WERI-Rb-1 (cell line): Measurements from ENCODE around the gene PANK1.

Experiments used
- DNase-seq: peaks from one replicate; pipeline ENCODE4 v3.0.0-alpha.2; 2020
- H3K27ac ChIP-seq: fragments of 250-450 bp; sonication (Bioruptor Pico); 2 replicates; pipeline ENCODE4 v1.5.1; 2020; ENCODE audit warnings: mild to moderate bottlenecking, moderate library complexity
- H3K27me3 ChIP-seq: fragments of 250-450 bp; sonication (Bioruptor Pico); 2 replicates; pipeline ENCODE4 v1.5.1; 2021; ENCODE audit warnings: mild to moderate bottlenecking, low read depth, moderate library complexity; ENCODE audit not compliant: insufficient read depth, severe bottlenecking
- H3K36me3 ChIP-seq: fragments of 250-450 bp; sonication (Bioruptor Pico); 2 replicates; pipeline ENCODE4 v1.5.1; 2020; ENCODE audit warnings: mild to moderate bottlenecking, moderate library complexity
- H3K4me3 ChIP-seq: 2 replicates; pipeline ENCODE4 v1.5.1; 2011; ENCODE audit warnings: low read depth, mild to moderate bottlenecking, control low read depth, low read length
- H3K9me3 ChIP-seq: fragments of 250-450 bp; sonication (Bioruptor Pico); 2 replicates; pipeline ENCODE4 v1.5.1; 2021; ENCODE audit warnings: mild to moderate bottlenecking, moderate library complexity; ENCODE audit not compliant: severe bottlenecking
- TF ChIP-seq, protein P1 (sequence below): IDR thresholded peaks from 2 replicates; pipeline ENCODE4 v1.5.1; 2011; ENCODE audit warnings: low read depth, mild to moderate bottlenecking, control low read depth, inconsistent platforms, low read length

PANK1 gene

DNA sequence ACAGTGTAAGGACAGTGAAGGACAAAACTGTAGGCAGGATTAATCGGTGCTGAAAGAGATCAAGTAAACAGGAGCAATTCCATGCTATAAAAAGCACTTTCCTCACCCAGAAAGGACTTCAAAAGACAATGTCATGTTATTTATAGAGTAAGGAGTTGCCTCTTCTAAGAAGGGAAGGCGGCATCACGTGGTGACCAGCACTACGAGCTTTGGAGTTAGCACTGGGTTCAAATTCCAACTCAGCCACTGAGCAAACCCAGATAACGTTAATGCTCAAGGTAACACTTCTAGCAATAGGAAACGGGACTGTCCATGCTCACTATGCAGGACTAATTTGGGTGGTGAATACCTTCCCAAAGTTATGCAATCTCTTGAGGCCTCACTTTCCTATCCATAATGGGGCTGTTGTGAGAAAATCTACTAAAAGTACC lies 715 bp upstream of the PANK1 start:
- TF ChIP-seq, protein P1, sequence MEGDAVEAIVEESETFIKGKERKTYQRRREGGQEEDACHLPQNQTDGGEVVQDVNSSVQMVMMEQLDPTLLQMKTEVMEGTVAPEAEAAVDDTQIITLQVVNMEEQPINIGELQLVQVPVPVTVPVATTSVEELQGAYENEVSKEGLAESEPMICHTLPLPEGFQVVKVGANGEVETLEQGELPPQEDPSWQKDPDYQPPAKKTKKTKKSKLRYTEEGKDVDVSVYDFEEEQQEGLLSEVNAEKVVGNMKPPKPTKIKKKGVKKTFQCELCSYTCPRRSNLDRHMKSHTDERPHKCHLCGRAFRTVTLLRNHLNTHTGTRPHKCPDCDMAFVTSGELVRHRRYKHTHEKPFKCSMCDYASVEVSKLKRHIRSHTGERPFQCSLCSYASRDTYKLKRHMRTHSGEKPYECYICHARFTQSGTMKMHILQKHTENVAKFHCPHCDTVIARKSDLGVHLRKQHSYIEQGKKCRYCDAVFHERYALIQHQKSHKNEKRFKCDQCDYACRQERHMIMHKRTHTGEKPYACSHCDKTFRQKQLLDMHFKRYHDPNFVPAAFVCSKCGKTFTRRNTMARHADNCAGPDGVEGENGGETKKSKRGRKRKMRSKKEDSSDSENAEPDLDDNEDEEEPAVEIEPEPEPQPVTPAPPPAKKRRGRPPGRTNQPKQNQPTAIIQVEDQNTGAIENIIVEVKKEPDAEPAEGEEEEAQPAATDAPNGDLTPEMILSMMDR: no peak
- H3K4me3 ChIP-seq: peak overlapping the region; percentile 94
- H3K36me3 ChIP-seq: 0 out of 2 replicates have a peak, but pooled peaks cover 3% of the 10 kb centered on the region
- DNase-seq: no peak
- H3K9me3 ChIP-seq: no peaks in the 10 kb centered on the region
- H3K27me3 ChIP-seq: no peaks in the 10 kb centered on the region
- peak overlapping the region; percentile 89 for H3K27ac ChIP-seq

DNA sequence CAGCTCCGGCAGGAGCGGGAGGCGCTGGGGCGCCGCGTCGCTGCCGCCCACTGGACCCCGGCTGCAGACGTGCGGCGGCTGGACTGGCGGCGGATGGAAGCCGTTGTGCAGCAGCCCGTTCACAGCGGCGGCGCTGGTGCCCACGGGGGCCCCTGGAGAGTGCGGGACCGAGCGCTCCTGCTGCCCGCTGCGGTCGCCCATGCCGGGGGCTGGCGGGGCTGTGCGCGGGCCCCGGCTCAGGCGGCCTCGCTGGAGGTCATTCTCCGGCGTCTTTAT lies 413 bp downstream of the PANK1 start:
- 0 out of 2 replicates have a peak, but pooled peaks cover 3% of the 10 kb centered on the region for H3K36me3 ChIP-seq
- TF ChIP-seq, protein P1: no peak
- peak overlapping the region; percentile 89 for H3K27ac ChIP-seq
- peak overlapping the region; percentile 94 for H3K4me3 ChIP-seq
- H3K9me3 ChIP-seq: no peaks in the 10 kb centered on the region
- DNase-seq: no peak
- no peaks in the 10 kb centered on the region for H3K27me3 ChIP-seq

DNA sequence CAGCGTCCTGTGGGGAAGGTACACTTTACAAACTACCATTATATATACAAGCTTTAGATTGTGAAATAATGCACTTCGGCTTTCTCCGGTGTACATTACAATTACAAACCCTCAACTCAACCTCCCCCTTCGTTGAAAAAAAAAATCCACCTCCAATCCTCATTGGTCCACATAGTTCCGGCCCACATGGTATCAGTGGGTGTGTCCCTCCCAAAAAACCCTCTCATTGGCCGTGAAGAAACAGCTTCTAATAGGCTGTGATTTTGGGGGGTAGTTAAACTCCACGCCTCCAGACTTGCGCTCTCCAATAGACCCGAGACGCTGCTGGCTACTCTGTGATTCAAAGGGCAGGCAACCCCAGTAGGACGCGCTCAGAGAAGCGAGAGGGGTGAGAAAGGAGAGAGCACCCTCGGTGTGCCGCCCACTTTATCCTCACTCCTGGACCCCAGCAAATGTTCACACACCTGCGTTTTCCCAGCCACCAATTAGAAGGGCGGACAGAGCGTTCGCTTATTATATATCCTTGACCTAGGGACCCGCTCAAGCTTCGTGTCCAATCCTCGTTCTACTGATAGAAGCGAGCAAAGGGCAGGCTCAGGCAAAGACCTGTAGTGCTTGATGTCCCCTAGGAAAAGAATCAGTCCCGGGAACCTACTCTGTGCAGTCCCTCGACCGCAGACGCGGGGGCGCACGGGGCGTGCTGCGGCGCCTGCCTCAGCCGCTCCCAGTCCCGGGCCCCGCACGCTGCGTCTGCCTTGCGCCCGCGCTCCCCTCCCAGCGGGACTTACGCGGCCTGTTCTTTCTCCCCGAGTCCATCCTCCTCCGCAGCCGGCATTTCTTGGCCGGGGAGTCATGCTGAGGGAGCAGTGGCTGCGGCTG lies 991 bp downstream of the PANK1 start:
- peak overlapping the region; percentile 89 for H3K27ac ChIP-seq

DNA sequence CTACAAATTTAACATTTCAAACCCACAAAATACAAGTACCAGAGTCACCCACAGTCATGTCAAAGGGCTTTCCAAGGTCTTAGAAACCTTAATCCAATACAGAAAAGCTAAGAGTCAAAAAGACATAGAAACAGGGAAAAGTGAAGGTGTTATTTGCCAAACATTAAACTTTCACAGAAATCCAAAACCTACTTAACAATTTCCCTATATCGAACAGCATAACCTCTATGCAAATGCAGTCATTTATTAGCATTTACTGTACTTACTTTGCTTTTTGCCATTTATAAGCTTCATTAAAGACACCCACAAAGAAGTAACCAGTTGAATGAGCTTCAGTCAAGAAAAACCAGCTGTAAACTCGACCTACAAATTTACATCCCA lies 1.6 kb downstream of the PANK1 start:
- H3K9me3 ChIP-seq: no peaks in the 10 kb centered on the region
- H3K36me3 ChIP-seq: 0 out of 2 replicates have a peak, but pooled peaks cover 3% of the 10 kb centered on the region
- no peaks in the 10 kb centered on the region for H3K27me3 ChIP-seq
- peak overlapping the region; percentile 94 for H3K4me3 ChIP-seq
- no peak for DNase-seq
- TF ChIP-seq, protein P1: no peak
- H3K27ac ChIP-seq: no peak overlapping the region

More for the DNA sequence above, 991 bp downstream of the PANK1 start:
- Histone ChIP-seq H3K4me3 (peak overlapping the region; percentile 94), H3K36me3 (0 out of 2 replicates have a peak, but pooled peaks cover 3% of the 10 kb centered on the region), H3K9me3 (no peaks in the 10 kb centered on the region), H3K27me3 (no peaks in the 10 kb centered on the region)
- peak; percentile 86 for DNase-seq
- TF ChIP-seq, protein P1: no peak

DNA sequence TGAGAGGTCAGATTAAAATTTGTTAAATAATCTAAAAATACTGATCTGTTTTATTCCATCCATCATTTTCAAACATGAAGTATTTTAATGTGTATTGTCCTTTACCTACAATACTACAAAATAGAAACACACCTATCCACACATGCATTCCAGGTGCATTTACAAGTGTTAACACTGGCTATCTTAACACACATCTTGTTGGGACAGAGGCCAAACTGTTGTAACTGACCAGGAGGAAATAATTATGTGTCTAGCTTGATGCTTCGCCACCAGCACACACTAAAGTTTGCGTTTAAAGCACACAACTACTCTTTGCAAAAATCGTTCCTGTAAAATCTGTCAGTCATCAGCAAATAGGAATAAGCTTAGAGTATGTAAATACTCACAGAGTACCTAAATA lies 2.8 kb downstream of the PANK1 start:
- no peak overlapping the region for H3K4me3 ChIP-seq
- peaks cover 5% of the 10 kb centered on the region for H3K36me3 ChIP-seq
- DNase-seq: no peak
- no peak overlapping the region for H3K27ac ChIP-seq
- TF ChIP-seq, protein P1: no peak
- no peaks in the 10 kb centered on the region for H3K27me3 ChIP-seq
- no peaks in the 10 kb centered on the region for H3K9me3 ChIP-seq
